CD4-positive, CD25-positive, alpha-beta regulatory T cell (primary cell): Measurements from ENCODE around the gene CCDC102B. TPM values are rescaled to one million over a fixed set of nuclear protein-coding genes. Genes with fewer than 3 reads are reported as not detected.
"Not testable (repeated sequence)": the region's sequence is repeated elsewhere in the genome, so short reads cannot be mapped to it uniquely, and the experiment has no call there.

ENCODE experiments used
- ATAC-seq, 2 donors: fragments of 150-1000 bp; cut with Tn5 transposase; one replicate each; pipeline ENCODE4 v1.10.0; 2021; ENCODE audit warnings: low read depth in 2 of 2, moderate number of reproducible peaks in 2 of 2, moderate library complexity in 1 of 2
- DNase-seq, 3 donors: peaks; one replicate each; pipeline versions ENCODE4 v3.0.0 to v3.0.0-alpha.2; 2012 to 2022; ENCODE audit warnings: mixed read lengths in 1 of 3
- H3K27ac ChIP-seq: one replicate; pipeline ENCODE4 v1.7.0; 2013; ENCODE audit warnings: mild to moderate bottlenecking, low read length; ENCODE audit not compliant: insufficient read depth, poor library complexity, severe bottlenecking
- H3K27me3 ChIP-seq: one replicate; pipeline ENCODE4 v1.7.0; 2013; ENCODE audit warnings: low read length; ENCODE audit not compliant: control insufficient read depth, insufficient read depth
- H3K36me3 ChIP-seq: one replicate; pipeline ENCODE4 v1.7.0; 2013; ENCODE audit warnings: mild to moderate bottlenecking, low read length, moderate library complexity; ENCODE audit not compliant: control insufficient read depth, insufficient read depth
- H3K4me1 ChIP-seq: 2 replicates; pipeline ENCODE4 v1.7.0; 2013; ENCODE audit warnings: mild to moderate bottlenecking, low read length; ENCODE audit not compliant: insufficient read depth, control insufficient read depth, poor library complexity, severe bottlenecking
- H3K4me3 ChIP-seq: one replicate; pipeline ENCODE4 v1.7.0; 2013; ENCODE audit warnings: low read depth, mild to moderate bottlenecking, low read length, moderate library complexity
- H3K9me3 ChIP-seq, 2 experiments: 1 replicate in 1 of 2; 2 replicates in 1 of 2; pipeline ENCODE4 v1.7.0; 2013; ENCODE audit warnings: low read length in 2 of 2, mild to moderate bottlenecking in 1 of 2, moderate library complexity in 1 of 2; ENCODE audit not compliant: control insufficient read depth in 2 of 2
- H3K27ac Mint-ChIP-seq, 3 donors: one replicate each; pipeline ENCODE4 v1.8.0; 2020 to 2022; ENCODE audit warnings: mild to moderate bottlenecking in 3 of 3, mixed read lengths in 3 of 3, moderate library complexity in 2 of 3
- H3K27me3 Mint-ChIP-seq: one replicate; pipeline ENCODE4 v1.8.0; 2022; ENCODE audit warnings: mild to moderate bottlenecking, mixed read lengths
- H3K36me3 Mint-ChIP-seq: one replicate; pipeline ENCODE4 v1.8.0; 2020; ENCODE audit warnings: mixed read lengths
- H3K4me1 Mint-ChIP-seq, 4 donors: one replicate each; pipeline ENCODE4 v1.8.0; 2020 to 2022; ENCODE audit warnings: mixed read lengths in 4 of 4, mild to moderate bottlenecking in 1 of 4
- H3K4me3 Mint-ChIP-seq, 4 donors: one replicate each; pipeline ENCODE4 v1.8.0; 2020 to 2022; ENCODE audit warnings: mild to moderate bottlenecking in 4 of 4, mixed read lengths in 4 of 4, moderate library complexity in 3 of 4
- H3K9me3 Mint-ChIP-seq, 7 donors: one replicate each; pipeline ENCODE4 v1.8.0; 2020 to 2022; ENCODE audit warnings: mixed read lengths in 7 of 7, mild to moderate bottlenecking in 3 of 7, moderate library complexity in 2 of 7
- polyA plus RNA-seq, 4 donors: library from polyadenylated mRNA; unstranded; fragments of 300-500 nt; fragmentation: Illumina TruSeq; gene quantifications; one replicate each; pipeline ENCODE4 v1.2.3, GENCODE V29; 2021
- total RNA-seq: library from RNA; stranded (reverse); gene quantifications from one replicate; pipeline ENCODE4 v1.2.3, GENCODE V29; 2022

CCDC102B gene
- total and polyA plus RNA-seq, 5 donors from 2014 or later: 0.97 to 3.0 (median 1.9) TPM

DNA sequence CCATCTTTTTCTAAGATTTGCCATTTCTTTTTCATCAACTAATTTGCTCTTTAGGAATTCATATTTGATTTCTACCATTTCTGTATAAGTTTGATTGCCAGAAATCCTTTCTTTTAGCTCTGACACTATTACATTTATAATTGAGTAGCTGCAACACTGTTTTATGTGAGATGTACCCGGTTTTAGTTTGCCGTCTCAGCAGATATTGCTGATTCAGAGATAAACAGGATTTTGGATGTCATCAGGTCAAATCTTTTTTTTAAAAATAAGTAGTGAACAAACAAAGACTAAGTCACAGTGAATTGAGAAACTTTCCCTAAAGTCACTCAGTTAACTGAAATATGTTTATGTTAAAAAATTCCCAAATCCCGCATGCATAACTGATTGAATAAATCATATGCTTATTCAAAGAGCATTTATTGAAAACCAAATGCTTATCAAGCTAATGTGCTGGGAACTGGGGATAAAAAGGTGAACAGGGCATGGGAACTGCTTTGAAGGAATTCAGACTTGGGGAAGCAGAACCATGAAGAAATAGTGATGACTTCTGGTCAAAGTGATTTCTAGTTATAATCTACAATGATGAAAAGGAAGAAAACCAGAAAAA is 19.5 kb upstream of the CCDC102B start:
- no peak overlapping the region for H3K27ac Mint-ChIP-seq
- no peaks in the 10 kb centered on the region for H3K4me1 Mint-ChIP-seq
- no peak for ATAC-seq

DNA sequence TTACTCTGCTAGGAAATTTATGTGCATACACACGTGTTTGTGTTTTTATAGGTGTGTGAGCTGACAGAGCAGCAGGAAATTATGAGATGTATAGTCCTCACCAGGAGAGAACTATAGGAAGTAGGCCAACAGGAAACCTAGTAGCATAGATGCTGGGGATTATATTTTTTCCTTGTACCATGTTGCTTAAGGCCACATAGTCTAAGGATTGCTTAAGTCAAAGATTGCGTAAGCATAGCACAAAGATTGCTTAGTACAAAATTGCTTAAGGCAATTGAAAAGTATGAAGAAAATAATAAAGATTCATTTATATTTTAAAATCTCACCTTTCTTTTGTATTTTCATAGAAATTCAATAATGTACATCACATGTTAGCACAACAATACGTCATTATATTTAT is 18.7 kb upstream of the CCDC102B start:
- H3K36me3 Mint-ChIP-seq: no peaks in the 10 kb centered on the region
- no peak overlapping the region for H3K27ac Mint-ChIP-seq
- peaks cover 0 to 2% (median 0%) of the 10 kb centered on the region in 7 donors for H3K9me3 Mint-ChIP-seq
- no peaks in the 10 kb centered on the region for H3K9me3 ChIP-seq
- H3K27me3 ChIP-seq: no peaks in the 10 kb centered on the region
- H3K4me1 ChIP-seq: no peaks in the 10 kb centered on the region
- no peak overlapping the region for H3K27ac ChIP-seq
- H3K4me3 Mint-ChIP-seq: no peak overlapping the region
- DNase-seq (no peak), ATAC-seq (no peak)
- peaks cover 4% of the 10 kb centered on the region for H3K27me3 Mint-ChIP-seq
- no peaks in the 10 kb centered on the region for H3K36me3 ChIP-seq
- no peak overlapping the region for H3K4me3 ChIP-seq
- H3K4me1 Mint-ChIP-seq: no peaks in the 10 kb centered on the region

More for the DNA sequence above, 19.5 kb upstream of the CCDC102B start:
- H3K36me3 Mint-ChIP-seq: no peaks in the 10 kb centered on the region
- H3K27me3 Mint-ChIP-seq: peaks cover 4% of the 10 kb centered on the region
- no peaks in the 10 kb centered on the region for H3K27me3 ChIP-seq
- no peaks in the 10 kb centered on the region for H3K9me3 ChIP-seq
- H3K27ac ChIP-seq: no peak overlapping the region
- H3K9me3 Mint-ChIP-seq: peaks cover 0 to 2% (median 0%) of the 10 kb centered on the region in 7 donors
- no peaks in the 10 kb centered on the region for H3K4me1 ChIP-seq
- DNase-seq: no peak
- H3K4me3 Mint-ChIP-seq: no peak overlapping the region
- no peak overlapping the region for H3K4me3 ChIP-seq
- no peaks in the 10 kb centered on the region for H3K36me3 ChIP-seq

- Histone ChIP-seq H3K9me3 (no peaks in the 10 kb centered on the region), H3K36me3 (no peaks in the 10 kb centered on the region), H3K27ac (no peak overlapping the region), H3K4me3 (no peak overlapping the region), H3K27me3 (no peaks in the 10 kb centered on the region), H3K4me1 (no peaks in the 10 kb centered on the region)
- H3K27me3 Mint-ChIP-seq: peaks cover 4% of the 10 kb centered on the region
- H3K9me3 Mint-ChIP-seq: peaks cover 0 to 2% (median 0%) of the 10 kb centered on the region in 7 donors
- H3K27ac Mint-ChIP-seq: no peak overlapping the region
- no peak overlapping the region for H3K4me3 Mint-ChIP-seq
- no peaks in the 10 kb centered on the region for H3K36me3 Mint-ChIP-seq
- no peaks in the 10 kb centered on the region for H3K4me1 Mint-ChIP-seq
- ATAC-seq (no peak), DNase-seq (no peak)
These were observed 16.9 kb upstream of the CCDC102B start for GRCh38 chr18:68780802-68781635.

DNA sequence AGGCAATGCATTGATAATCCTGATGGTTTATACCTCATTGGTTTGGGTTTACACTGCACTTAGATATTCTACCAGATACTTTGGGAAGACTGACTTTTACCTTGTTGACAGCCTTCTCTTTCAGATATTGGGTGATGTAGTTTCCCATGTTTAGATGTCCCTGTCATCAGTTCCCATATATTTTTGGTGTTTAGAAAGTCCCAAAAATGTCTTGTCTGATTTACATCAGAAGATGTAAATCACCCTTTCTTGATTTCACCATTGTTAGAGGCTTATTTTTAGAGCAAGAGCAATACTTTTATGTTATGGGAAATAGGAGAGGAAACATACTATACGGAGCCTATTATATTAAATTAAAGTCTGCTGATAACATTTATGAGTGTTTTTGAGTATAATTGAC is 14.4 kb upstream of the CCDC102B start:
- Mint-ChIP-seq H3K9me3 (peaks cover 0 to 2% (median 0%) of the 10 kb centered on the region in 7 donors), H3K4me3 (no peak overlapping the region), H3K36me3 (no peaks in the 10 kb centered on the region), H3K27ac (no peak overlapping the region), H3K27me3 (no peaks in the 10 kb centered on the region), H3K4me1 (no peaks in the 10 kb centered on the region)
- no peaks in the 10 kb centered on the region for H3K27me3 ChIP-seq
- H3K9me3 ChIP-seq: no peaks in the 10 kb centered on the region
- no peaks in the 10 kb centered on the region for H3K4me1 ChIP-seq
- H3K36me3 ChIP-seq: no peaks in the 10 kb centered on the region
- H3K27ac ChIP-seq: no peak overlapping the region
- ATAC-seq (no peak), DNase-seq (no peak)
- no peak overlapping the region for H3K4me3 ChIP-seq

GRCh38 chr18:68784071-68784470 is 13.8 kb upstream of the CCDC102B start:
- no peak for DNase-seq
- Mint-ChIP-seq H3K9me3 (peaks cover 0 to 2% (median 0%) of the 10 kb centered on the region in 7 donors), H3K4me1 (no peaks in the 10 kb centered on the region), H3K27me3 (no peaks in the 10 kb centered on the region), H3K36me3 (no peaks in the 10 kb centered on the region), H3K27ac (no peak overlapping the region), H3K4me3 (no peak overlapping the region)
- H3K4me1 ChIP-seq: no peaks in the 10 kb centered on the region
- no peak for ATAC-seq
- no peak overlapping the region for H3K27ac ChIP-seq
- no peak overlapping the region for H3K4me3 ChIP-seq
- H3K27me3 ChIP-seq: no peaks in the 10 kb centered on the region
- no peaks in the 10 kb centered on the region for H3K36me3 ChIP-seq
- H3K9me3 ChIP-seq: no peaks in the 10 kb centered on the region

DNA sequence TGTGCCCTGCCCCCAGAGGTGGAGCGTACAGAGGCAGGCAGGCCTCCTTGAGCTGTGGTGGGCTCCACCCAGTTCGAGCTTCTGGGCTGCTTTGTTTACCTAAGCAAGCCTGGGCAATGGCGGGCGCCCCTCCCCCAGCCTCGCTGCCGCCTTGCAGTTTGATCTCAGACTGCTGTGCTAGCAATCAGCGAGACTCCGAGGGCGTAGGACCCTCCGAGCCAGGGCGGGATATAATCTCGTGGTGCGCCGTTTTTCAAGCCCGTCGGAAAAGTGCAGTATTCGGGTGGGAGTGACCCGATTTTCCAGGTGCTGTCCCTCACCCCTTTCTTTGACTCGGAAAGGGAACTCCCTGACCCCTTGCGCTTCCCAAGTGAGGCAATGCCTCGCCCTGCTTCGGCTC is 7.6 kb upstream of the CCDC102B start:
- not testable (repeated sequence) for H3K27me3 Mint-ChIP-seq, H3K36me3 Mint-ChIP-seq, H3K4me1 ChIP-seq, H3K4me3 ChIP-seq, ATAC-seq, H3K27me3 ChIP-seq, H3K27ac ChIP-seq, DNase-seq, H3K9me3 ChIP-seq, H3K36me3 ChIP-seq, H3K4me1 Mint-ChIP-seq, H3K27ac Mint-ChIP-seq, H3K4me3 Mint-ChIP-seq, H3K9me3 Mint-ChIP-seq

- Mint-ChIP-seq H3K36me3 (no peaks in the 10 kb centered on the region), H3K27ac (no peak overlapping the region), H3K9me3 (peaks cover 0 to 2% (median 0%) of the 10 kb centered on the region in 7 donors), H3K4me3 (no peak overlapping the region), H3K27me3 (no peaks in the 10 kb centered on the region), H3K4me1 (no peaks in the 10 kb centered on the region)
- no peak for DNase-seq
- Histone ChIP-seq H3K4me1 (no peaks in the 10 kb centered on the region), H3K4me3 (no peak overlapping the region), H3K27ac (no peak overlapping the region), H3K9me3 (no peaks in the 10 kb centered on the region), H3K27me3 (no peaks in the 10 kb centered on the region), H3K36me3 (no peaks in the 10 kb centered on the region)
- no peak for ATAC-seq
These were observed 6.1 kb upstream of the CCDC102B start for GRCh38 chr18:68791801-68792200.

- Mint-ChIP-seq H3K36me3 (no peaks in the 10 kb centered on the region), H3K4me3 (no peak overlapping the region), H3K27me3 (no peaks in the 10 kb centered on the region), H3K27ac (no peak overlapping the region), H3K9me3 (peaks cover 0 to 2% (median 0%) of the 10 kb centered on the region in 7 donors), H3K4me1 (no peaks in the 10 kb centered on the region)
- no peak overlapping the region for H3K4me3 ChIP-seq
- H3K9me3 ChIP-seq: no peaks in the 10 kb centered on the region
- H3K27me3 ChIP-seq: no peaks in the 10 kb centered on the region
- H3K27ac ChIP-seq: no peak overlapping the region
- ATAC-seq (no peak), DNase-seq (no peak)
- H3K36me3 ChIP-seq: no peaks in the 10 kb centered on the region
- H3K4me1 ChIP-seq: no peaks in the 10 kb centered on the region
These were observed 3.9 kb upstream of the CCDC102B start for GRCh38 chr18:68793951-68794350.
